HG03064 (cell line): Measurements from ENCODE around the gene SH3BP4.

ENCODE experiments used
- ATAC-seq: cut with Tn5 transposase; IDR thresholded peaks from one replicate; pipeline ENCODE4 v1.9.1; 2021; ENCODE audit warnings: low read depth; ENCODE audit not compliant: unreplicated experiment

SH3BP4 gene

GRCh38 chr2:235080101-235080500 lies 128.3 kb downstream of the SH3BP4 start:
- no peak for ATAC-seq

GRCh38 chr2:235082578-235083338 lies 130.9 kb downstream of the SH3BP4 start:
- ATAC-seq = no peak

- no peak for ATAC-seq
Observed at GRCh38 chr2:235083822-235084221, 132.0 kb downstream of the SH3BP4 start.

- no peak for ATAC-seq
Observed at GRCh38 chr2:235084424-235084823, 132.6 kb downstream of the SH3BP4 start.

GRCh38 chr2:235085476-235085875 lies 133.7 kb downstream of the SH3BP4 start:
- ATAC-seq = no peak

- no peak for ATAC-seq
Observed at GRCh38 chr2:235086481-235087184, 134.8 kb downstream of the SH3BP4 start.

- no peak for ATAC-seq
Observed at GRCh38 chr2:235087832-235088495, 136.1 kb downstream of the SH3BP4 start.

- no peak for ATAC-seq
Observed at GRCh38 chr2:235088496-235088921, 136.7 kb downstream of the SH3BP4 start.

GRCh38 chr2:235091421-235091820 lies 139.6 kb downstream of the SH3BP4 start:
- no peak for ATAC-seq

- ATAC-seq = no peak
Observed at GRCh38 chr2:235091983-235092382, 140.2 kb downstream of the SH3BP4 start.

GRCh38 chr2:235092433-235093223 lies 140.8 kb downstream of the SH3BP4 start:
- ATAC-seq = no peak

GRCh38 chr2:235094457-235094856 lies 142.6 kb downstream of the SH3BP4 start:
- no peak for ATAC-seq

- ATAC-seq = no peak
Observed at GRCh38 chr2:235095569-235095968, 143.8 kb downstream of the SH3BP4 start.

- ATAC-seq = no peak
Observed at GRCh38 chr2:235096447-235096846, 144.6 kb downstream of the SH3BP4 start.

- no peak for ATAC-seq
Observed at GRCh38 chr2:235097196-235097595, 145.4 kb downstream of the SH3BP4 start.

- no peak for ATAC-seq
Observed at GRCh38 chr2:235098269-235098668, 146.5 kb downstream of the SH3BP4 start.

- ATAC-seq = no peak
Observed at GRCh38 chr2:235098736-235099494, 147.1 kb downstream of the SH3BP4 start.

- no peak for ATAC-seq
Observed at GRCh38 chr2:235102896-235103295, 151.1 kb downstream of the SH3BP4 start.
